ENCODE data around the gene TCAF1. TPM values are rescaled to one million over a fixed set of nuclear protein-coding genes. Genes with fewer than 3 reads are reported as not detected.

The TCAF1 gene
- total and polyA plus RNA-seq, 8 donors = 9.7 to 94.6 (median 23.6) TPM

GRCh38 chr7:143908120-143908519 lies 6.1 kb upstream of the TCAF1 start:
- DNase-seq = no peak
- WGBS, 5 donors = 60 to 81% (median 78%) methylated on average over 5 of the region's 5 CpGs
- no peak for TF ChIP-seq EP300 (IDR thresholded peaks at IDR 0.05)
- no peak for TF ChIP-seq POLR2A (IDR thresholded peaks at IDR 0.05)
- no peak for TF ChIP-seq POLR2AphosphoS5 (IDR thresholded peaks at IDR 0.05)
- no peak for TF ChIP-seq CTCF (IDR thresholded peaks at IDR 0.05)
- no peak overlapping the region for H3K27ac ChIP-seq
- no peak overlapping the region for H3K4me3 ChIP-seq
- H3K4me1 ChIP-seq = peaks cover 0 to 4% (median 2%) of the 10 kb centered on the region in 4 donors
- intact Hi-C loops (cut with DNase I; ENCODE audit: low total_unique reads) = loop anchor here (10.0 kb wide), 1 partner anchor 63 kb away; no protein-coding TSS in a partner anchor
- no peaks in the 10 kb centered on the region for H3K36me3 ChIP-seq
- H3K27me3 ChIP-seq = no peaks in the 10 kb centered on the region
- H3K9me3 ChIP-seq = no peaks in the 10 kb centered on the region

- no peak overlapping the region for H3K27ac ChIP-seq
- DNase-seq = peak in 1 of 2 donors; percentile 67
- no peaks in the 10 kb centered on the region for H3K36me3 ChIP-seq
- intact Hi-C loops (cut with DNase I; ENCODE audit: low total_unique reads) = loop anchor here (10.0 kb wide), 1 partner anchor 62 kb away; no protein-coding TSS in a partner anchor
- 84 to 88% (median 85%) methylated on average over 5 of the region's 5 CpGs for WGBS, 5 donors
- TF ChIP-seq EP300 (IDR thresholded peaks at IDR 0.05) = no peak
- TF ChIP-seq POLR2A (IDR thresholded peaks at IDR 0.05) = no peak
- no peak for TF ChIP-seq POLR2AphosphoS5 (IDR thresholded peaks at IDR 0.05)
- TF ChIP-seq CTCF (IDR thresholded peaks at IDR 0.05) = no peak
- peaks cover 0 to 10% (median 2%) of the 10 kb centered on the region in 4 donors for H3K4me1 ChIP-seq
- no peaks in the 10 kb centered on the region for H3K9me3 ChIP-seq
- no peak overlapping the region for H3K4me3 ChIP-seq
- H3K27me3 ChIP-seq = no peaks in the 10 kb centered on the region
Measured at GRCh38 chr7:143906895-143907294, 4.9 kb upstream of the TCAF1 start.

- TF ChIP-seq EP300 (IDR thresholded peaks at IDR 0.05) = no peak
- TF ChIP-seq POLR2AphosphoS5 (IDR thresholded peaks at IDR 0.05) = no peak
- TF ChIP-seq POLR2A (IDR thresholded peaks at IDR 0.05) = no peak
- no peak for TF ChIP-seq CTCF (IDR thresholded peaks at IDR 0.05)
- WGBS, 5 donors = 82 to 93% (median 89%) methylated on average over 9 of the region's 9 CpGs
- H3K27me3 ChIP-seq = no peaks in the 10 kb centered on the region
- peaks cover 0 to 11% (median 3%) of the 10 kb centered on the region in 4 donors for H3K4me1 ChIP-seq
- no peak overlapping the region for H3K4me3 ChIP-seq
- no peak for DNase-seq
- no peaks in the 10 kb centered on the region for H3K36me3 ChIP-seq
- no peaks in the 10 kb centered on the region for H3K9me3 ChIP-seq
- intact Hi-C loops (cut with DNase I; ENCODE audit: low total_unique reads) = loop anchor here (10.0 kb wide), 1 partner anchor 61 kb away; no protein-coding TSS in a partner anchor
- no peak overlapping the region for H3K27ac ChIP-seq
Measured at GRCh38 chr7:143906151-143906550, 4.2 kb upstream of the TCAF1 start.

- no peaks in the 10 kb centered on the region for H3K9me3 ChIP-seq
- peaks cover under 1 to 17% (median 7%) of the 10 kb centered on the region in 4 donors for H3K4me1 ChIP-seq
- intact Hi-C loops (cut with DNase I; ENCODE audit: low total_unique reads) = loop anchor here (10.0 kb wide), 1 partner anchor 61 kb away; no protein-coding TSS in a partner anchor
- DNase-seq = peak in 1 of 2 donors; percentile 58
- WGBS, 5 donors = 77 to 94% (median 87%) methylated on average over 1 of the region's 1 CpG
- H3K4me3 ChIP-seq = no peak overlapping the region
- no peaks in the 10 kb centered on the region for H3K27me3 ChIP-seq
- peak overlapping the region in 3 of 5 donors; percentile 19 to 57 (median 38) for H3K27ac ChIP-seq
- TF ChIP-seq CTCF (IDR thresholded peaks at IDR 0.05) (no peak), POLR2AphosphoS5 (IDR thresholded peaks at IDR 0.05) (no peak), POLR2A (IDR thresholded peaks at IDR 0.05) (no peak), EP300 (IDR thresholded peaks at IDR 0.05) (no peak)
- H3K36me3 ChIP-seq = no peaks in the 10 kb centered on the region
Measured at GRCh38 chr7:143905509-143905908, 3.5 kb upstream of the TCAF1 start.
